ENCODE measurements around the gene LSM7. TPM values are rescaled to one million over a fixed set of nuclear protein-coding genes. Genes with fewer than 3 reads are reported as not detected.

Gene LSM7
- total RNA-seq, 4 donors from 2014 or later = 70.0 to 109 (median 77.5) TPM

GRCh38 chr19:2342656-2343288, 14.4 kb upstream of the LSM7 start:
- intact Hi-C loops (cut with DNase I; ENCODE audit: low total_unique reads) (no loop called here), in situ Hi-C loops (cut with MboI; ENCODE audit: low sequenced_read_pairs in 4 of 4) (no loop called here)
- Histone ChIP-seq H3K27ac (no peak overlapping the region), H3K4me3 (no peak overlapping the region), H3K36me3 (peaks cover 0 to 38% of the 10 kb centered on the region in 2 donors), H3K27me3 (no peaks in the 10 kb centered on the region), H3K4me1 (no peaks in the 10 kb centered on the region), H3K9me3 (no peaks in the 10 kb centered on the region)
- no peak for TF ChIP-seq CTCF (IDR thresholded peaks at IDR 0.05 in 4 of 5, conservative IDR thresholded peaks at IDR 0.05 in 1 of 5)
- TF ChIP-seq POLR2A (IDR thresholded peaks at IDR 0.05) = no peak
- no peak for ATAC-seq
- DNase-seq = no peak

GRCh38 chr19:2341982-2342381, 13.6 kb upstream of the LSM7 start:
- DNase-seq = no peak
- intact Hi-C loops (cut with DNase I; ENCODE audit: low total_unique reads) (no loop called here), in situ Hi-C loops (cut with MboI; ENCODE audit: low sequenced_read_pairs in 4 of 4) (no loop called here)
- Histone ChIP-seq H3K27me3 (no peaks in the 10 kb centered on the region), H3K4me3 (no peak overlapping the region), H3K9me3 (no peaks in the 10 kb centered on the region), H3K27ac (no peak overlapping the region), H3K4me1 (no peaks in the 10 kb centered on the region), H3K36me3 (peaks cover 0 to 38% of the 10 kb centered on the region in 2 donors)
- ATAC-seq = no peak
- TF ChIP-seq POLR2A (IDR thresholded peaks at IDR 0.05) (no peak), CTCF (IDR thresholded peaks at IDR 0.05 in 4 of 5, conservative IDR thresholded peaks at IDR 0.05 in 1 of 5) (no peak)

GRCh38 chr19:2341244-2341751, 12.9 kb upstream of the LSM7 start:
- Histone ChIP-seq H3K4me1 (no peaks in the 10 kb centered on the region), H3K4me3 (no peak overlapping the region), H3K36me3 (peaks cover 0 to 38% of the 10 kb centered on the region in 2 donors), H3K27me3 (no peaks in the 10 kb centered on the region), H3K27ac (no peak overlapping the region), H3K9me3 (no peaks in the 10 kb centered on the region)
- ATAC-seq (no peak), DNase-seq (no peak)
- no peak for TF ChIP-seq CTCF (IDR thresholded peaks at IDR 0.05 in 4 of 5, conservative IDR thresholded peaks at IDR 0.05 in 1 of 5)
- TF ChIP-seq POLR2A (IDR thresholded peaks at IDR 0.05) = no peak
- in situ Hi-C loops (cut with MboI; ENCODE audit: low sequenced_read_pairs in 4 of 4) (no loop called here), intact Hi-C loops (cut with DNase I; ENCODE audit: low total_unique reads) (no loop called here)

- H3K27ac ChIP-seq = no peak overlapping the region
- ATAC-seq (no peak), DNase-seq (no peak)
- in situ Hi-C loops (cut with MboI; ENCODE audit: low sequenced_read_pairs in 4 of 4) (no loop called here), intact Hi-C loops (cut with DNase I; ENCODE audit: low total_unique reads) (no loop called here)
- H3K4me3 ChIP-seq = no peak overlapping the region
- H3K4me1 ChIP-seq = no peaks in the 10 kb centered on the region
- no peaks in the 10 kb centered on the region for H3K9me3 ChIP-seq
- H3K36me3 ChIP-seq = peaks cover 0 to 38% of the 10 kb centered on the region in 2 donors
- H3K27me3 ChIP-seq = no peaks in the 10 kb centered on the region
- TF ChIP-seq CTCF (IDR thresholded peaks at IDR 0.05 in 4 of 5, conservative IDR thresholded peaks at IDR 0.05 in 1 of 5) (no peak), POLR2A (IDR thresholded peaks at IDR 0.05) (no peak)
Observed at GRCh38 chr19:2340496-2341243, 12.3 kb upstream of the LSM7 start.
